Retinal pigment epithelial cell (primary cell): ENCODE measurements around the gene GYS2.

Source experiments
- DNase-seq: peaks from one replicate; pipeline ENCODE4 v3.0.0-alpha.2; 2010; ENCODE audit warnings: low read depth
- H3K4me3 ChIP-seq: 2 replicates; pipeline ENCODE4 v1.5.1; 2011; ENCODE audit warnings: mild to moderate bottlenecking, low read length, control low read depth, moderate library complexity
- CTCF ChIP-seq: conservative IDR thresholded peaks from 2 replicates; pipeline ENCODE4 v1.5.1; 2011; ENCODE audit warnings: low read depth, low read length, control low read depth, inconsistent platforms

The GYS2 gene

GRCh38 chr12:21583587-21583986 lies 21.1 kb downstream of the GYS2 start:
- H3K4me3 ChIP-seq = no peak overlapping the region
- DNase-seq = no peak
- no peak for TF ChIP-seq CTCF

GRCh38 chr12:21580748-21581516 lies 23.7 kb downstream of the GYS2 start:
- no peak for DNase-seq
- no peak overlapping the region for H3K4me3 ChIP-seq
- no peak for TF ChIP-seq CTCF

GRCh38 chr12:21577516-21577915 lies 27.1 kb downstream of the GYS2 start:
- TF ChIP-seq CTCF = no peak
- no peak overlapping the region for H3K4me3 ChIP-seq
- no peak for DNase-seq

GRCh38 chr12:21576431-21576830 lies 28.2 kb downstream of the GYS2 start:
- TF ChIP-seq CTCF = no peak

GRCh38 chr12:21573733-21574358 lies 30.8 kb downstream of the GYS2 start:
- DNase-seq = no peak
- H3K4me3 ChIP-seq = no peak overlapping the region
- no peak for TF ChIP-seq CTCF

More at GRCh38 chr12:21576431-21576830, 28.2 kb downstream of the GYS2 start:
- DNase-seq = no peak
- no peak overlapping the region for H3K4me3 ChIP-seq

- no peak overlapping the region for H3K4me3 ChIP-seq
- no peak for TF ChIP-seq CTCF
- DNase-seq = no peak
These were observed 33.6 kb downstream of the GYS2 start for GRCh38 chr12:21571046-21571445.

GRCh38 chr12:21568115-21568514 lies 36.5 kb downstream of the GYS2 start:
- TF ChIP-seq CTCF = no peak
- no peak overlapping the region for H3K4me3 ChIP-seq
- DNase-seq = no peak
